ENCODE data around the gene SSR1.

DNA sequence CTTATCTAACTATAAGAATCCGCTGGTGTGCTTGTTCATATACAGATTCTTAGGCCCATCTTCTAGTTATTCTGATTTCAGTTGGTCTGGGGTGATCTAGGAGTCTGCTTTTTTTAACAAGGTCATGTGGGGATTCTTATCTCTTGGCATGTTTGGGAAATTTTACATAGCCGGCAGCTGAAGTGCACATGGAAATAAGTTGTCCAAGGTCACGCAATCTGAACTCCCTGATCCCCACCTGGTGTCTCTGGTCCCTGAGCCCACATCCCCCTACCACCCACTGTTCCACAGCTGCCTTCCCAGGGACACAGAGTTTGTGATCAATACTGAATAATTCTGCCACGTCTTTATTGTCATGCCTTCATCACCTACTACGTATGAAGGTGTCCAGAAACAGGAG is 90.8 kb downstream of the SSR1 start:
- TF ChIP-seq CTCF (conservative IDR thresholded peaks at IDR 0.05; ENCODE audit: low read length) = no peak
- TF ChIP-seq EZH2phosphoT487 (IDR thresholded peaks at IDR 0.05; ENCODE audit: borderline replicate concordance, low read depth, low read length) = no peak

Measured in OCI-LY7 (cell line).